ENCODE results near the gene RERE.

Gene RERE

DNA sequence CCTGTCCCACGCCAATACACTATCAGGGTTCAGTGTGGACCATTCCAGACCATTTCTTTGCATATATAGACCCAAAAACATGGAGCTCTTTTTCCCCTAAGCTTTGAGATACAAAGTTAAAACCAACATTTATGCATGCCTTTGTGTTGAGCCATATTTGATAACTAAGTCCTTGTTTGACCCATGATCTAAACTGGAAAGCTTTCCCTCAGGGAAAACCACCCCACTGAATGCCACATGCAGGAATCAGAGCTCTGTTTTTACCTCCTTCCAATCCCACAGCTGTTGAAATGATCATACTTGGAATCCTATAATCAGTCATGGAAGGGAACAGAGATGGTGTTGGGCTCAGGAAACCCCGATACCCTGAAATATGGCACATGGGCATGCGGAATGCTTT, 514.3 kb downstream of the RERE start:
- DNase-seq (ENCODE audit: low read depth in 2 of 2) = no peak

Data from stimulated activated CD8-positive, alpha-beta memory T cell treated with anti-CD3 and anti-CD28 coated beads, Interleukin-2, amount 100 ng/mL, for 1 hour (primary cell).